CD1c-positive myeloid dendritic cell (primary cell): ENCODE data around the gene LRRN4.
"Not testable (repeated sequence)": the region's sequence is repeated elsewhere in the genome, so short reads cannot be mapped to it uniquely, and the experiment has no call there.

Experiments
- DNase-seq: peaks from one replicate; pipeline ENCODE4 v3.0.0-alpha.2; 2016; ENCODE audit errors: extremely low spot score

LRRN4 gene

GRCh38 chr20:6058684-6059295, 4.9 kb upstream of the LRRN4 start:
- DNase-seq = no peak

GRCh38 chr20:6057691-6058090, 3.8 kb upstream of the LRRN4 start:
- no peak for DNase-seq

GRCh38 chr20:6057139-6057538, 3.3 kb upstream of the LRRN4 start:
- no peak for DNase-seq

- no peak for DNase-seq
These were observed 2.2 kb upstream of the LRRN4 start for GRCh38 chr20:6055981-6056569.

GRCh38 chr20:6055161-6055783, 1.4 kb upstream of the LRRN4 start:
- no peak for DNase-seq

GRCh38 chr20:6054689-6055051, 810 bp upstream of the LRRN4 start:
- not testable (repeated sequence) for DNase-seq

GRCh38 chr20:6053064-6053775, 640 bp downstream of the LRRN4 start:
- no peak for DNase-seq

- DNase-seq = no peak
These were observed 2.4 kb downstream of the LRRN4 start for GRCh38 chr20:6051505-6051904.

GRCh38 chr20:6048391-6048790, 5.5 kb downstream of the LRRN4 start:
- DNase-seq = no peak

- no peak for DNase-seq
These were observed 7.4 kb downstream of the LRRN4 start for GRCh38 chr20:6046432-6046831.

- DNase-seq = no peak
These were observed 8.3 kb downstream of the LRRN4 start for GRCh38 chr20:6045566-6045965.

GRCh38 chr20:6044115-6044514, 9.7 kb downstream of the LRRN4 start:
- DNase-seq = no peak

GRCh38 chr20:6041808-6042265, 12.0 kb downstream of the LRRN4 start:
- no peak for DNase-seq

GRCh38 chr20:6040958-6041807, 12.7 kb downstream of the LRRN4 start:
- DNase-seq = no peak

GRCh38 chr20:6040540-6040939, 13.3 kb downstream of the LRRN4 start:
- DNase-seq = no peak

GRCh38 chr20:6039766-6040165, 14.1 kb downstream of the LRRN4 start:
- DNase-seq = no peak

GRCh38 chr20:6038256-6038655, 15.6 kb downstream of the LRRN4 start:
- DNase-seq = no peak

- DNase-seq = no peak
These were observed 16.8 kb downstream of the LRRN4 start for GRCh38 chr20:6037082-6037481.

- peak; percentile 9 for DNase-seq
These were observed 17.6 kb downstream of the LRRN4 start for GRCh38 chr20:6036213-6036612.

GRCh38 chr20:6034134-6034969, 19.5 kb downstream of the LRRN4 start:
- peak; percentile 7 for DNase-seq

- not testable (repeated sequence) for DNase-seq
These were observed 21.0 kb downstream of the LRRN4 start for GRCh38 chr20:6032907-6033306.
